Panc1 (cell line): ENCODE data around the gene TBCB. TPM values are rescaled to one million over a fixed set of nuclear protein-coding genes. Genes with fewer than 3 reads are reported as not detected.

ENCODE experiments used
- ATAC-seq: fragments of 200-7000 bp; cut with Tn5 transposase; 2 replicates; pipeline ENCODE4 v1.9.1; 2020; ENCODE audit warnings: mild to moderate bottlenecking, moderate library complexity
- BruUV-seq: library from RNA; stranded (reverse); fragments of 400-500 nt; replicated peaks from 2 replicates; lab custom pipeline; 2021; lab: Mats Ljungman, UMichigan
- CTCF ChIA-PET: fragments of 300-600 bp; sonication (Branson Sonifier 250); formaldehyde crosslinking; loops from one replicate; lab custom pipeline; 2022; ENCODE audit warnings: antibody characterized with exemption; lab: Charles Lee
- POLR2A ChIA-PET: fragments of 300-600 bp; sonication (Branson Sonifier 250); formaldehyde crosslinking; loops from one replicate; lab custom pipeline; 2022; ENCODE audit warnings: antibody characterized with exemption; lab: Charles Lee
- DNase-seq: peaks from one replicate; pipeline ENCODE4 v3.0.0-alpha.2; 2010; ENCODE audit warnings: low read depth, low spot score
- H3K27ac ChIP-seq: 2 replicates; pipeline ENCODE4 v1.5.1; 2011; ENCODE audit warnings: mild to moderate bottlenecking, low read length, inconsistent platforms
- H3K27me3 ChIP-seq: fragments of 200-500 bp; sonication (Bioruptor generic); 2 replicates; pipeline ENCODE4 v1.6.0; 2014; ENCODE audit warnings: low read length, inconsistent platforms; ENCODE audit not compliant: control insufficient read depth, insufficient read depth
- H3K36me3 ChIP-seq: fragments of 200-500 bp; sonication (Bioruptor generic); 2 replicates; pipeline ENCODE4 v1.5.1; 2014; ENCODE audit warnings: inconsistent platforms, mild to moderate bottlenecking, low read length, moderate library complexity; ENCODE audit not compliant: control insufficient read depth, insufficient read depth
- H3K4me1 ChIP-seq: 2 replicates; pipeline ENCODE4 v1.5.1; 2011; ENCODE audit warnings: inconsistent platforms, mild to moderate bottlenecking, low read length, moderate library complexity; ENCODE audit not compliant: control insufficient read depth, insufficient read depth
- H3K4me3 ChIP-seq, 2 experiments: 2 replicates each; pipeline ENCODE4 v1.5.1; 2011 to 2012; ENCODE audit warnings: low read depth in 2 of 2, low read length in 2 of 2, mild to moderate bottlenecking in 2 of 2, inconsistent platforms in 1 of 2, moderate library complexity in 1 of 2
- H3K9me3 ChIP-seq: fragments of 200-500 bp; sonication (Bioruptor generic); 2 replicates; pipeline ENCODE4 v1.5.1; 2014; ENCODE audit warnings: low read depth, mild to moderate bottlenecking, inconsistent platforms, low read length, moderate library complexity; ENCODE audit not compliant: control insufficient read depth, insufficient read depth
- POLR2AphosphoS5 ChIP-seq: IDR thresholded peaks from 2 replicates; pipeline ENCODE4 v1.6.1; 2012; ENCODE audit warnings: mild to moderate bottlenecking, low read depth, low read length, moderate library complexity
- SIN3A ChIP-seq: IDR thresholded peaks from 2 replicates; pipeline ENCODE4 v1.6.1; 2012; ENCODE audit warnings: low read depth, mild to moderate bottlenecking, low read length, moderate library complexity, borderline replicate concordance; ENCODE audit not compliant: insufficient read depth
- TCF7L2 ChIP-seq: IDR thresholded peaks from 2 replicates; pipeline ENCODE4 v1.6.1; 2011; ENCODE audit warnings: mild to moderate bottlenecking, low read depth, low read length, inconsistent platforms
- in situ Hi-C: cut with HindIII; loops from 2 replicates; pipeline ENCODE4 v1.10.0; 2016; ENCODE audit warnings: low sequenced_read_pairs, low pct_unique_long_range_greater_than_20kb
- intact Hi-C: fragments of 100-400 bp; cut with micrococcal nuclease; formaldehyde crosslinking; loops from one replicate; pipeline ENCODE4 v1.10.0; 2022; ENCODE audit not compliant: unreplicated experiment
- total RNA-seq: library from RNA; stranded (reverse); gene quantifications from one replicate; pipeline ENCODE4 v1.2.1, GENCODE V29; 2021; ENCODE audit not compliant: unreplicated experiment
- TF ChIP-seq, protein P1 (sequence below): fragments of 450-650 bp; IDR thresholded peaks from 2 replicates; pipeline ENCODE4 v1.5.1; 2017; ENCODE audit warnings: mild to moderate bottlenecking
- TF ChIP-seq, protein P2 (sequence below), 2 experiments: IDR thresholded peaks; 2 replicates each; pipeline ENCODE4 v1.6.1; 2011 to 2012; ENCODE audit warnings: low read depth in 2 of 2, control low read depth in 1 of 2, low read length in 1 of 2, mild to moderate bottlenecking in 1 of 2, moderate library complexity in 1 of 2; ENCODE audit not compliant: insufficient read depth in 1 of 2

TBCB gene
- total RNA-seq, 1 experiment from 2014 or later: 496 TPM

- no peak overlapping the region for H3K27ac ChIP-seq
- in situ Hi-C loops (no loop called here), intact Hi-C loops (no loop called here)
- CTCF ChIA-PET: interaction anchor here (0.6 kb wide), 1 partner anchor 11 kb away, joined by 3 read pairs; no protein-coding TSS in a partner anchor
- ATAC-seq (peak; percentile 53; the same call in 1 of the 2 replicates), DNase-seq (no peak)
- TF ChIP-seq, protein P1, sequence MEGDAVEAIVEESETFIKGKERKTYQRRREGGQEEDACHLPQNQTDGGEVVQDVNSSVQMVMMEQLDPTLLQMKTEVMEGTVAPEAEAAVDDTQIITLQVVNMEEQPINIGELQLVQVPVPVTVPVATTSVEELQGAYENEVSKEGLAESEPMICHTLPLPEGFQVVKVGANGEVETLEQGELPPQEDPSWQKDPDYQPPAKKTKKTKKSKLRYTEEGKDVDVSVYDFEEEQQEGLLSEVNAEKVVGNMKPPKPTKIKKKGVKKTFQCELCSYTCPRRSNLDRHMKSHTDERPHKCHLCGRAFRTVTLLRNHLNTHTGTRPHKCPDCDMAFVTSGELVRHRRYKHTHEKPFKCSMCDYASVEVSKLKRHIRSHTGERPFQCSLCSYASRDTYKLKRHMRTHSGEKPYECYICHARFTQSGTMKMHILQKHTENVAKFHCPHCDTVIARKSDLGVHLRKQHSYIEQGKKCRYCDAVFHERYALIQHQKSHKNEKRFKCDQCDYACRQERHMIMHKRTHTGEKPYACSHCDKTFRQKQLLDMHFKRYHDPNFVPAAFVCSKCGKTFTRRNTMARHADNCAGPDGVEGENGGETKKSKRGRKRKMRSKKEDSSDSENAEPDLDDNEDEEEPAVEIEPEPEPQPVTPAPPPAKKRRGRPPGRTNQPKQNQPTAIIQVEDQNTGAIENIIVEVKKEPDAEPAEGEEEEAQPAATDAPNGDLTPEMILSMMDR: no peak
- TF ChIP-seq, protein P2, sequence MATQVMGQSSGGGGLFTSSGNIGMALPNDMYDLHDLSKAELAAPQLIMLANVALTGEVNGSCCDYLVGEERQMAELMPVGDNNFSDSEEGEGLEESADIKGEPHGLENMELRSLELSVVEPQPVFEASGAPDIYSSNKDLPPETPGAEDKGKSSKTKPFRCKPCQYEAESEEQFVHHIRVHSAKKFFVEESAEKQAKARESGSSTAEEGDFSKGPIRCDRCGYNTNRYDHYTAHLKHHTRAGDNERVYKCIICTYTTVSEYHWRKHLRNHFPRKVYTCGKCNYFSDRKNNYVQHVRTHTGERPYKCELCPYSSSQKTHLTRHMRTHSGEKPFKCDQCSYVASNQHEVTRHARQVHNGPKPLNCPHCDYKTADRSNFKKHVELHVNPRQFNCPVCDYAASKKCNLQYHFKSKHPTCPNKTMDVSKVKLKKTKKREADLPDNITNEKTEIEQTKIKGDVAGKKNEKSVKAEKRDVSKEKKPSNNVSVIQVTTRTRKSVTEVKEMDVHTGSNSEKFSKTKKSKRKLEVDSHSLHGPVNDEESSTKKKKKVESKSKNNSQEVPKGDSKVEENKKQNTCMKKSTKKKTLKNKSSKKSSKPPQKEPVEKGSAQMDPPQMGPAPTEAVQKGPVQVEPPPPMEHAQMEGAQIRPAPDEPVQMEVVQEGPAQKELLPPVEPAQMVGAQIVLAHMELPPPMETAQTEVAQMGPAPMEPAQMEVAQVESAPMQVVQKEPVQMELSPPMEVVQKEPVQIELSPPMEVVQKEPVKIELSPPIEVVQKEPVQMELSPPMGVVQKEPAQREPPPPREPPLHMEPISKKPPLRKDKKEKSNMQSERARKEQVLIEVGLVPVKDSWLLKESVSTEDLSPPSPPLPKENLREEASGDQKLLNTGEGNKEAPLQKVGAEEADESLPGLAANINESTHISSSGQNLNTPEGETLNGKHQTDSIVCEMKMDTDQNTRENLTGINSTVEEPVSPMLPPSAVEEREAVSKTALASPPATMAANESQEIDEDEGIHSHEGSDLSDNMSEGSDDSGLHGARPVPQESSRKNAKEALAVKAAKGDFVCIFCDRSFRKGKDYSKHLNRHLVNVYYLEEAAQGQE (IDR thresholded peaks at IDR 0.05; ENCODE audit: insufficient read depth in 1 of 2, low read depth in 2 of 2, low read length in 1 of 2): no peak
- TF ChIP-seq SIN3A (no peak), TCF7L2 (no peak), POLR2AphosphoS5 (no peak)
- no peaks in the 10 kb centered on the region for H3K4me1 ChIP-seq
- no peaks in the 10 kb centered on the region for H3K9me3 ChIP-seq
- H3K4me3 ChIP-seq: no peak overlapping the region
- BruUV-seq: no TSS peak
- POLR2A ChIA-PET: no interaction called here
- 0 out of 2 replicates have a peak, but pooled peaks cover 3% of the 10 kb centered on the region for H3K36me3 ChIP-seq
- H3K27me3 ChIP-seq: no peaks in the 10 kb centered on the region
Measured at GRCh38 chr19:36163813-36164212, 48.5 kb downstream of the TBCB start.

GRCh38 chr19:36169084-36169760, 54.0 kb downstream of the TBCB start:
- Histone ChIP-seq H3K36me3 (no peaks in the 10 kb centered on the region), H3K4me1 (0 out of 2 replicates have a peak, but pooled peaks cover 2% of the 10 kb centered on the region), H3K9me3 (no peaks in the 10 kb centered on the region), H3K27me3 (no peaks in the 10 kb centered on the region), H3K4me3 (no peak overlapping the region), H3K27ac (no peak overlapping the region)
- in situ Hi-C loops: no loop called here
- ChIA-PET POLR2A (no interaction called here), CTCF (interaction anchor here (0.6 to 1.8 kb wide), 3 partner anchors 18 to 112 kb away, joined by 3 to 7 read pairs (median 3); no protein-coding TSS in a partner anchor)
- intact Hi-C loops: no loop called here
- TF ChIP-seq, protein P2 (IDR thresholded peaks at IDR 0.05; ENCODE audit: insufficient read depth in 1 of 2, low read depth in 2 of 2, low read length in 1 of 2): no peak
- TF ChIP-seq SIN3A: no peak
- TF ChIP-seq TCF7L2: no peak
- TF ChIP-seq, protein P1: no peak
- TF ChIP-seq POLR2AphosphoS5: no peak
- ATAC-seq: no peak; the same call in 1 of the 2 replicates
- BruUV-seq: no TSS peak
- DNase-seq: no peak
